ENCODE measurements around the gene KSR2. TPM values are rescaled to one million over a fixed set of nuclear protein-coding genes. Genes with fewer than 3 reads are reported as not detected.

Gene KSR2
- total and polyA plus RNA-seq, 4 donors, result 0.09 to 1.8 (median 0.37) TPM

- 43 to 48% methylated on average over 3 of the region's 3 CpGs for WGBS, 2 donors
- H3K4me3 ChIP-seq, result no peak overlapping the region
- no peaks in the 10 kb centered on the region for H3K4me1 ChIP-seq (ENCODE audit: control insufficient read depth in 5 of 5, insufficient read depth in 5 of 5, low read length in 5 of 5)
- TF ChIP-seq CTCF (IDR thresholded peaks at IDR 0.05; ENCODE audit: control extremely low read depth, extremely low read depth), result no peak
- no peak overlapping the region for H3K9ac ChIP-seq (ENCODE audit: insufficient read depth in 1 of 2, low read length in 2 of 2)
- DNase-seq (no peak), ATAC-seq (ENCODE audit: insufficient read depth, low FRiP score) (no peak)
- peaks cover 0 to 7% (median 1%) of the 10 kb centered on the region in 4 donors for H3K9me3 ChIP-seq (ENCODE audit: control insufficient read depth in 4 of 4, insufficient read depth in 3 of 4, low read length in 3 of 4)
- no peaks in the 10 kb centered on the region for H3K27me3 ChIP-seq (ENCODE audit: control insufficient read depth in 3 of 3, insufficient read depth in 3 of 3, low read length in 2 of 3)
- H3K27ac ChIP-seq (ENCODE audit: low read depth in 1 of 2, low read length in 1 of 2), result no peak overlapping the region
- no peaks in the 10 kb centered on the region for H3K36me3 ChIP-seq (ENCODE audit: control insufficient read depth in 4 of 4, insufficient read depth in 4 of 4, low read length in 4 of 4)
Measured at GRCh38 chr12:117768860-117769259, 199.9 kb downstream of the KSR2 start.

- no peak overlapping the region for H3K27ac ChIP-seq (ENCODE audit: low read depth in 1 of 2, low read length in 1 of 2)
- no peaks in the 10 kb centered on the region for H3K36me3 ChIP-seq (ENCODE audit: control insufficient read depth in 4 of 4, insufficient read depth in 4 of 4, low read length in 4 of 4)
- TF ChIP-seq CTCF (IDR thresholded peaks at IDR 0.05; ENCODE audit: control extremely low read depth, extremely low read depth), result no peak
- no peaks in the 10 kb centered on the region for H3K27me3 ChIP-seq (ENCODE audit: control insufficient read depth in 3 of 3, insufficient read depth in 3 of 3, low read length in 2 of 3)
- WGBS, 2 donors, result 69 to 94% methylated on average over 2 of the region's 2 CpGs
- H3K4me3 ChIP-seq, result no peak overlapping the region
- H3K4me1 ChIP-seq (ENCODE audit: control insufficient read depth in 5 of 5, insufficient read depth in 5 of 5, low read length in 5 of 5), result no peaks in the 10 kb centered on the region
- DNase-seq (no peak), ATAC-seq (ENCODE audit: insufficient read depth, low FRiP score) (no peak)
- peaks cover 0 to 9% (median 1%) of the 10 kb centered on the region in 4 donors for H3K9me3 ChIP-seq (ENCODE audit: control insufficient read depth in 4 of 4, insufficient read depth in 3 of 4, low read length in 3 of 4)
- no peak overlapping the region for H3K9ac ChIP-seq (ENCODE audit: insufficient read depth in 1 of 2, low read length in 2 of 2)
Measured at GRCh38 chr12:117766008-117766407, 202.8 kb downstream of the KSR2 start.

- no peak for DNase-seq
- Histone ChIP-seq H3K9me3 (ENCODE audit: control insufficient read depth in 4 of 4, insufficient read depth in 3 of 4, low read length in 3 of 4) (peaks cover 0 to 8% (median 1%) of the 10 kb centered on the region in 4 donors), H3K27ac (ENCODE audit: low read depth in 1 of 2, low read length in 1 of 2) (no peak overlapping the region), H3K9ac (ENCODE audit: insufficient read depth in 1 of 2, low read length in 2 of 2) (no peak overlapping the region), H3K36me3 (ENCODE audit: control insufficient read depth in 4 of 4, insufficient read depth in 4 of 4, low read length in 4 of 4) (no peaks in the 10 kb centered on the region), H3K27me3 (ENCODE audit: control insufficient read depth in 3 of 3, insufficient read depth in 3 of 3, low read length in 2 of 3) (no peaks in the 10 kb centered on the region), H3K4me3 (no peak overlapping the region), H3K4me1 (ENCODE audit: control insufficient read depth in 5 of 5, insufficient read depth in 5 of 5, low read length in 5 of 5) (no peaks in the 10 kb centered on the region)
- 46 to 58% methylated on average over 2 of the region's 2 CpGs for WGBS, 2 donors
- no peak for TF ChIP-seq CTCF (IDR thresholded peaks at IDR 0.05; ENCODE audit: control extremely low read depth, extremely low read depth)
- ATAC-seq (ENCODE audit: insufficient read depth, low FRiP score), result no peak
Measured at GRCh38 chr12:117762143-117762542, 206.6 kb downstream of the KSR2 start.

- Histone ChIP-seq H3K27ac (ENCODE audit: low read depth in 1 of 2, low read length in 1 of 2) (no peak overlapping the region), H3K4me3 (no peak overlapping the region), H3K9ac (ENCODE audit: insufficient read depth in 1 of 2, low read length in 2 of 2) (no peak overlapping the region), H3K36me3 (ENCODE audit: control insufficient read depth in 4 of 4, insufficient read depth in 4 of 4, low read length in 4 of 4) (no peaks in the 10 kb centered on the region), H3K4me1 (ENCODE audit: control insufficient read depth in 5 of 5, insufficient read depth in 5 of 5, low read length in 5 of 5) (no peaks in the 10 kb centered on the region), H3K27me3 (ENCODE audit: control insufficient read depth in 3 of 3, insufficient read depth in 3 of 3, low read length in 2 of 3) (no peaks in the 10 kb centered on the region), H3K9me3 (ENCODE audit: control insufficient read depth in 4 of 4, insufficient read depth in 3 of 4, low read length in 3 of 4) (peaks cover 0 to 8% (median 2%) of the 10 kb centered on the region in 4 donors)
- TF ChIP-seq CTCF (IDR thresholded peaks at IDR 0.05; ENCODE audit: control extremely low read depth, extremely low read depth), result no peak
- WGBS, 2 donors, result 89 to 93% methylated on average over 3 of the region's 3 CpGs
- no peak for ATAC-seq (ENCODE audit: insufficient read depth, low FRiP score)
- no peak for DNase-seq
Measured at GRCh38 chr12:117761528-117762100, 207.2 kb downstream of the KSR2 start.
